GM19193 (cell line): ENCODE data around the gene MAST4.

Source experiments
- POLR2A ChIP-seq: IDR thresholded peaks from 4 replicates; pipeline ENCODE4 v1.6.1; 2011; ENCODE audit not compliant: insufficient read depth, insufficient read length; ENCODE audit errors: extremely low read depth

Gene MAST4

GRCh38 chr5:66617991-66618768 is 22.0 kb downstream of the MAST4 start:
- TF ChIP-seq POLR2A = no peak

GRCh38 chr5:66620711-66621110 is 24.5 kb downstream of the MAST4 start:
- no peak for TF ChIP-seq POLR2A

GRCh38 chr5:66621146-66621545 is 25.0 kb downstream of the MAST4 start:
- no peak for TF ChIP-seq POLR2A

DNA sequence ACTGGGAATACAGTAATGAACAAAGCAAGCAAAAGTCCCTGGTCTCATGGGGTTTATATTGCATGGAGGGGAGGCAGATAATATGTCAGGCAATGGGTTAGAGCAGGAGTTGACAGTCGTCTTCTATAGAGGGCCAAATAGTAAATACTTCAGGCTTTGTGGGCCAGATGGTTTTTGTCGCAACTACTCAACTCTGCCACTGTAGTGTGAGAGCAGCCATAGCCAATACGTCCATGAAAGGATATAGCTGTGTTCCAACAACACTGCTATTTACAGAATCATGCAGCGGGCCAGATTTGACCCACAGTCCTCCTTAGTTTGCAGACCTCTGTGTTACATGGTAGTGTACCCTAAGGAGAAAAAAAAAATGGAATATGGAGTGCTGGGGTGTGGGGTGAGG is 25.5 kb downstream of the MAST4 start:
- TF ChIP-seq POLR2A = no peak

DNA sequence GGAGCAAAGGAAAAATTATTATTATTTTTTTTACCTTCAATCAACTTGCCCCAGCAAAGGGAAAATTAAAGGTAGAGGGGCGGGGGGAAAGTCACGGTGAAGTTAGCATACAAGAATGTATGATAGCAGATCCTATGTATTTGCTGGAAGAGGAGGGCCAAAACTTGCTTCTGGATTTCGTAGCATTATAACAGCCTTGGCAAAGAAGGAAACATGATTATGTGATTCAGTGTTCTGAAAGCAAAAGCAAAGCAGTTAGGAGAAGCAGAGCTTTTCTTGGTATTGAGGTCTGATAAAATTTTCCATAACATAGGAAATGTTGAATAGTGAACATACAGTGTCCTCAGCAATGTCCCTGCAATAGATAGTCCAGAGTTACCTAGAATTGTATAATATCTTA is 32.4 kb downstream of the MAST4 start:
- TF ChIP-seq POLR2A = no peak

DNA sequence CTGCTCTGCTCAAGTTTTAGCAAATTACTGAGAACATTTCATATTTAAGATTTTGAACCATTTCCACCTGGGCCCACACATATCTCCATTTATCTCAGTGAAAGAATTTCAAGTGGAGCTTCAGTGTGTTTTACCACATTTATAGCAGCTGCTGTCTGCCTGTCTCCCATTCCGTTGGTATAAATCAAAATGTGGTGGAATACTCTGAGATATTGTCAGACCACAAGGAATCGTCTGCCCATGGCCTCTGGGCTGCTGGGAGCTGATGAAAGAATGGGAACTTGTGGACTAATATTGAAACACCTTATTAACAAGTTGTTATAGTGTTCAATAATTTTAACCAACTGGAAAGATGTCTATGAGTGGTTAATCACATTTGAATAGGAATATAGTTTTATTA is 33.3 kb downstream of the MAST4 start:
- no peak for TF ChIP-seq POLR2A

DNA sequence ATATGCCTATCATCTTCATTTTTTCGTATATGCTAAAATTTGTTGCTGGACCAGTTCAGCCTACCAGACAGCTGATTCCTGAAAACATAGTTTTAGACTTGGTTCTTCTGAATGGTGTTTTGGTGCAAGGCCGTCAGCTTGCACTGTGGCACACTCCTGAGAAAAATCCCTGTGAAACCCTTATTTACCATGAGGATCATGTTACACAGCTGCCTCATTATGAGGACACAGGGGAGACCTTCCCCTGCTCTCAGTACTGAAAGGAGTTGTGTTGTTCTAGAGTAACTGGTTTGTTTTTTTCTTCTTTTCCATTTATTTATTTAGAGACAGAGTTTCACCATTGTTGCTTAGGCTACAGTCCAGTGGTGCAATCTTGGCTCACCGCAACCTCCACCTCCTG is 37.6 kb downstream of the MAST4 start:
- no peak for TF ChIP-seq POLR2A

- TF ChIP-seq POLR2A = no peak
Measured at GRCh38 chr5:66634601-66635000, 38.4 kb downstream of the MAST4 start.

- TF ChIP-seq POLR2A = no peak
Measured at GRCh38 chr5:66637994-66638393, 41.8 kb downstream of the MAST4 start.

DNA sequence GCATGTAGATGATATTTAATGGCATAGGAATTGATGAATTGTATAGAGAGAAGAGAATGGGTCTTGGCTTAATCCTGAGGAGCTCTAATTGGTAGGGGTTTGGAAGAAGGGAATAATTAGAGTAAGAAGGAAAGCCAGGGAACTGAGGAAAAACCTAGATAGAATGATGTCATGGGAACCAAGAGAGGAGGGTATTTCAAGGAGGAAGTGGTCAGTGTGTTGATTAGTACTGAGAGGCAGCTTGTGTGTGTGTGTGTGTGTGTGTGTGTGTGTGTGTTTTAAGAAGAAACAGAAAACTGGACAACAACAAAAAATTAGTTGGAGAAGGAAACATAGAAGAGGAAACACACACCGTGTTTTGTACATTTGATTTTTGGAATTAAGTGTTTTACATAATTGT is 42.8 kb downstream of the MAST4 start:
- TF ChIP-seq POLR2A = no peak

DNA sequence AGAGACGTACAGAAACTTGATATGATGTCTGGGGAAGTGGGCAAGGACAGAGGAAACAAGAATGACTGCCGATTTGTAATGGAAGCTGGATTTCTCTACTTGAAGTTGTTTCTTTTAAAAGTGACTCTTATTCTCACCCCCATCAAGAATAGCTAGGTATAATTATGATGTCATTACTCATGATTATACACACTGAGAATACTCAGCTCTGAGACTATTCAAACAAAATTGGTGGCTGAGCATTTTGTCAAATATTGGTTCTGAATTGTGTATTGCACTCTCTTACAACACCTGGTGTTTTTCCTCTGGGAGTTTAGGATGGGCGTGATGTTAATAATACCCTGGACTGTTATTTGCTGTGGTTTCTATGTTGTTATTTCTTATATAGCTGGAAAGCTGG is 46.3 kb downstream of the MAST4 start:
- no peak for TF ChIP-seq POLR2A

- no peak for TF ChIP-seq POLR2A
Measured at GRCh38 chr5:66643387-66643786, 47.2 kb downstream of the MAST4 start.

DNA sequence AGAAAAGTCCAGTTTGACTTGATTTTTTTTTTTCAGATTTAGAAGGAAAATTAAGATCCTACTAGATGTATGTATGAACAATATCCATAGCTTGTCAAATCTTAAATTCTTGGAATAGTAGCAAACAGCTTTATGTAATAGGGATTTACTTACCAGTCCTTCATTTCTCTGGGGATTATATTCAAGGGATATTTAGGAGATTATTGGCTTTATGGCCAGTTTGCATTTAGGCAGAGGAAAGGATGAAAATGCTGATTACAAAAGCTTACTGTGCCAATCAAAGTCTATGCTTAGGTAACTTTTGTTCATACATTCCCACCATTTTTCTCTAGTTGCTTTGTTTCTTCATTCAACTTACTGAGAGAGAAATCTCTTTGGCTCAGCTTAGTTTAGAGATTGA is 47.9 kb downstream of the MAST4 start:
- no peak for TF ChIP-seq POLR2A

- TF ChIP-seq POLR2A = no peak
Measured at GRCh38 chr5:66645039-66645438, 48.8 kb downstream of the MAST4 start.

GRCh38 chr5:66646570-66646969 is 50.4 kb downstream of the MAST4 start:
- no peak for TF ChIP-seq POLR2A

DNA sequence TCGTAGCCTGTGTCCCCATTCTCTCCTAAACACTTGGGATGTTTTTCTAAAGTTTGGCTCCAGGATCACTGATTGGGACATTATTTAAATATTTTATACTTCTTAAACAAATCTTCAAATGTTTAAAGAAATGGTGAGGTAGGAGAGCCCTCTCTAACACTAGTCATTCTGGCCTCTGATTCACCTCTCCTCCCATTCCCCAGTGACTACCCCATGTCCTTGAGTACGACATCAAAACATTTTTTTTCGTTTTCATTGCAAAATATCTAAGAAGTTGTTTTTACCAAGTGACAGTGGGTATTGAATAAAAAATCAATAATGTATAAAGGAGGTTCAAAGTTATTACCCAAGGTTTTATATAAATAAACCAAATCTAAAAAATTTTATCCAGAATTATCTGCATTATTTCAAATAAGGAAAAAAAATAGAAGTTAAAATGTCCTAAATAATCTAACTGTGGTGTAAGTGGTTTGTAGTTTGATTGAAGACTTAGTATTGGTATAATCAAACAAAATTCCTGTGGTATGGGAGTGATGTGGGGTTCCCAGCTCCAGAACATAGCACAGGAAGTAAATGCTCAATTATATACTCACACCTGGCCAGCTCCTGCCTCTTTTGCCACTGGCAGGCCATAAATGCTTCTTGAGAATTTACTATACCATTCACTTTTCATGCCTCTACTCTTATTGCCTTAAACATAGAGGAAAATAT is 51.1 kb downstream of the MAST4 start:
- no peak for TF ChIP-seq POLR2A
